Vagina (tissue), 2 donors: Measurements from ENCODE around the gene TMOD4.

ENCODE experiments used
- POLR2A ChIP-seq, 2 donors: fragments of 450-650 bp; IDR thresholded peaks; one replicate each; pipeline ENCODE4 v1.6.1; 2017; ENCODE audit warnings: antibody characterized with exemption in 2 of 2, mild to moderate bottlenecking in 2 of 2, moderate library complexity in 2 of 2
- POLR2AphosphoS5 ChIP-seq, 2 donors: sonication (generic); formaldehyde crosslinking; IDR thresholded peaks; one replicate each; pipeline ENCODE4 v1.9.0; 2017; ENCODE audit warnings: antibody characterized with exemption in 2 of 2, mild to moderate bottlenecking in 2 of 2, low read depth in 1 of 2; ENCODE audit not compliant: insufficient read depth in 1 of 2
- TF ChIP-seq, protein P1 (sequence below), 3 experiments: fragments of 450-650 bp in 2 of 3; fragments of 200-600 bp in 1 of 3; sonication (generic) in 1 of 3; IDR thresholded peaks; one replicate each; pipeline ENCODE4 v1.5.1; 2017 to 2019; ENCODE audit warnings: antibody characterized with exemption in 3 of 3, mild to moderate bottlenecking in 2 of 3, moderate library complexity in 2 of 3

- TF ChIP-seq, protein P1, sequence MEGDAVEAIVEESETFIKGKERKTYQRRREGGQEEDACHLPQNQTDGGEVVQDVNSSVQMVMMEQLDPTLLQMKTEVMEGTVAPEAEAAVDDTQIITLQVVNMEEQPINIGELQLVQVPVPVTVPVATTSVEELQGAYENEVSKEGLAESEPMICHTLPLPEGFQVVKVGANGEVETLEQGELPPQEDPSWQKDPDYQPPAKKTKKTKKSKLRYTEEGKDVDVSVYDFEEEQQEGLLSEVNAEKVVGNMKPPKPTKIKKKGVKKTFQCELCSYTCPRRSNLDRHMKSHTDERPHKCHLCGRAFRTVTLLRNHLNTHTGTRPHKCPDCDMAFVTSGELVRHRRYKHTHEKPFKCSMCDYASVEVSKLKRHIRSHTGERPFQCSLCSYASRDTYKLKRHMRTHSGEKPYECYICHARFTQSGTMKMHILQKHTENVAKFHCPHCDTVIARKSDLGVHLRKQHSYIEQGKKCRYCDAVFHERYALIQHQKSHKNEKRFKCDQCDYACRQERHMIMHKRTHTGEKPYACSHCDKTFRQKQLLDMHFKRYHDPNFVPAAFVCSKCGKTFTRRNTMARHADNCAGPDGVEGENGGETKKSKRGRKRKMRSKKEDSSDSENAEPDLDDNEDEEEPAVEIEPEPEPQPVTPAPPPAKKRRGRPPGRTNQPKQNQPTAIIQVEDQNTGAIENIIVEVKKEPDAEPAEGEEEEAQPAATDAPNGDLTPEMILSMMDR (IDR thresholded peaks at IDR 0.05), result no peak
- TF ChIP-seq POLR2A (IDR thresholded peaks at IDR 0.05) (no peak), POLR2AphosphoS5 (IDR thresholded peaks at IDR 0.05; ENCODE audit: insufficient read depth in 1 of 2, low read depth in 1 of 2) (no peak)
Measured at GRCh38 chr1:151143057-151143435, 32.7 kb downstream of the TMOD4 start.
